ENCODE measurements around the gene RAB31.

DNA sequence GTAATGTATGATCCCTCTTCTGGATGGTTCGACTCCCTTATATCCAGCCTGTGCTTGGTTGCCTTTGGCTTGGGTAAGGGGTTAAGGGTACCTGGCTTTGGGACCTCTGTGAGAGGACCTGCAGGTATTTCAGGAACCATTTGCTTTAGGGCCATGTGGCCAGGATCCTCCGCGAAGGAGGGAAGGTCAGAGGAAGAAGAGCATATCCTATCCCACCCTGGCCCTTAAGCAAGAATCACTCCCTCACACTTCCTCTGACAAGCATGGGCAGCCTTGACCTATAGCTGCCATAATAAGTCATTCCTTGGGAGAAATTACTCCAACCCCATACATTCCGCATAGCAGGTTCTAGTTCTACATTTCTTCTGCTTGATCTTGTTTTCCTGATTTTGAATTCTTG lies 118.6 kb downstream of the RAB31 start:
- TF ChIP-seq POLR2AphosphoS5 (IDR thresholded peaks at IDR 0.05; ENCODE audit: low read depth, low read length) (no peak), POLR2A (IDR thresholded peaks at IDR 0.05; ENCODE audit: low read depth, low read length) (no peak)

Measured in GM12891 (cell line).